SK-N-SH (cell line): ENCODE data around the gene ANO9. TPM values are rescaled to one million over a fixed set of nuclear protein-coding genes. Genes with fewer than 3 reads are reported as not detected.

Experiments
- CTCF ChIA-PET: fragments of 300-600, 350-600 bp; formaldehyde crosslinking; extraction: SDS; loops from one replicate; lab custom pipeline; 2021; lab: Yijun Ruan, JAX
- POLR2A ChIA-PET: fragments of 350-600 bp; sonication (Branson Sonifier 250); formaldehyde crosslinking; extraction: SDS; loops from one replicate; lab custom pipeline; 2020; ENCODE audit warnings: antibody characterized with exemption, inconsistent platforms; lab: Yijun Ruan, JAX
- DNase-seq: peaks from one replicate; pipeline ENCODE4 v3.0.0; 2012
- H2AFZ ChIP-seq: fragments of 200-600 bp; sonication (generic); 2 replicates; pipeline ENCODE4 v1.8.1; 2016; ENCODE audit warnings: antibody characterized with exemption, mild to moderate bottlenecking, low read depth
- H3F3A ChIP-seq: fragments of 200-600 bp; sonication (generic); replicated peaks from 2 replicates; pipeline ENCODE3; 2016; ENCODE audit warnings: antibody characterized with exemption, mild to moderate bottlenecking; ENCODE audit not compliant: insufficient read depth
- H3K27ac ChIP-seq, 2 experiments: fragments of 200-500 bp in 1 of 2; fragments of 200-600 bp in 1 of 2; sonication (Bioruptor generic) in 1 of 2; sonication (generic), shearing (Covaris generic) in 1 of 2; 2 replicates each; pipeline versions ENCODE4 v1.5.1 to v1.6.1; 2014 to 2016; ENCODE audit warnings: low read depth in 2 of 2, inconsistent platforms in 1 of 2, low read length in 1 of 2, mild to moderate bottlenecking in 1 of 2, mixed read lengths in 1 of 2
- H3K27me3 ChIP-seq: fragments of 200-600 bp; sonication (generic), shearing (Covaris generic); 2 replicates; pipeline ENCODE4 v1.6.1; 2016; ENCODE audit warnings: mixed run types; ENCODE audit not compliant: insufficient read depth
- H3K36me3 ChIP-seq, 2 experiments: fragments of 200-500 bp in 1 of 2; fragments of 200-600 bp in 1 of 2; sonication (Bioruptor generic) in 1 of 2; sonication (generic) in 1 of 2; replicated peaks in 1 of 2; 2 replicates each; pipeline versions ENCODE3 to v1.5.1; 2014 to 2016; ENCODE audit warnings: low read length in 1 of 2, mild to moderate bottlenecking in 1 of 2; ENCODE audit not compliant: insufficient read depth in 2 of 2, control insufficient read depth in 1 of 2
- H3K4me1 ChIP-seq, 2 experiments: fragments of 200-500 bp in 1 of 2; fragments of 200-600 bp in 1 of 2; sonication (Bioruptor generic) in 1 of 2; sonication (generic), shearing (Covaris generic) in 1 of 2; 2 replicates each; pipeline versions ENCODE4 v1.5.1 to v1.6.1; 2014 to 2016; ENCODE audit warnings: low read depth in 1 of 2, low read length in 1 of 2, mixed run types in 1 of 2; ENCODE audit not compliant: insufficient read depth in 2 of 2, control insufficient read depth in 1 of 2
- H3K4me2 ChIP-seq: fragments of 200-600 bp; sonication (generic), shearing (Covaris generic); 2 replicates; pipeline ENCODE4 v1.6.1; 2017; ENCODE audit warnings: mixed run types
- H3K4me3 ChIP-seq, 2 experiments: fragments of 200-500 bp in 1 of 2; fragments of 200-600 bp in 1 of 2; sonication (Bioruptor generic) in 1 of 2; sonication (generic), shearing (Covaris generic) in 1 of 2; 2 replicates each; pipeline versions ENCODE4 v1.5.1 to v1.8.1; 2014 to 2016; ENCODE audit warnings: low read depth in 2 of 2, inconsistent platforms in 1 of 2, low read length in 1 of 2, mild to moderate bottlenecking in 1 of 2, mixed read lengths in 1 of 2, moderate library complexity in 1 of 2
- H3K79me2 ChIP-seq: fragments of 200-600 bp; sonication (generic); 2 replicates; pipeline ENCODE4 v1.8.1; 2017; ENCODE audit warnings: mild to moderate bottlenecking; ENCODE audit not compliant: insufficient read depth
- H3K9ac ChIP-seq: fragments of 200-600 bp; sonication (generic); 2 replicates; pipeline ENCODE4 v1.6.1; 2017; ENCODE audit warnings: mixed run types
- H3K9me2 ChIP-seq: fragments of 200-600 bp; sonication (generic); 2 replicates; pipeline ENCODE4 v1.6.1; 2017; ENCODE audit warnings: mixed run types
- H3K9me3 ChIP-seq: fragments of 200-600 bp; sonication (generic); 2 replicates; pipeline ENCODE4 v1.6.1; 2017; ENCODE audit warnings: mixed run types, mild to moderate bottlenecking, moderate library complexity
- H4K20me1 ChIP-seq: fragments of 200-600 bp; sonication (generic); 2 replicates; pipeline ENCODE4 v1.6.1; 2017; ENCODE audit warnings: mild to moderate bottlenecking, mixed run types; ENCODE audit not compliant: insufficient read depth
- CHD2 ChIP-seq: fragments of 150-350 bp; IDR thresholded peaks from 2 replicates; pipeline ENCODE4 v1.6.1; 2018; ENCODE audit warnings: low read length; ENCODE audit not compliant: partially characterized antibody
- EZH2phosphoT487 ChIP-seq: fragments of 200-600 bp; sonication (generic); IDR thresholded peaks from 2 replicates; pipeline ENCODE4 v1.6.1; 2017; ENCODE audit warnings: low read depth, mixed run types, mild to moderate bottlenecking, antibody characterized with exemption, moderate library complexity, borderline replicate concordance
- FOSL2 ChIP-seq: IDR thresholded peaks from 2 replicates; pipeline ENCODE4 v1.4.0; 2012; ENCODE audit warnings: low read depth, mild to moderate bottlenecking, moderate library complexity, borderline replicate concordance
- FOXJ3 ChIP-seq: sonication (generic); formaldehyde crosslinking; IDR thresholded peaks from 2 replicates; pipeline ENCODE4 v1.5.1; 2020; ENCODE audit warnings: mild to moderate bottlenecking, missing genetic modification reagents
- FOXM1 ChIP-seq: IDR thresholded peaks from 2 replicates; pipeline ENCODE4 v1.4.0; 2012; ENCODE audit warnings: low read depth, mild to moderate bottlenecking
- GABPA ChIP-seq: IDR thresholded peaks from 2 replicates; pipeline ENCODE4 v1.4.0; 2012; ENCODE audit warnings: low read depth, mild to moderate bottlenecking
- GATA2 ChIP-seq: sonication (generic); formaldehyde crosslinking; IDR thresholded peaks from 2 replicates; pipeline ENCODE4 v1.5.0; 2020; ENCODE audit warnings: mild to moderate bottlenecking, missing genetic modification reagents
- JUND ChIP-seq: IDR thresholded peaks from 2 replicates; pipeline ENCODE4 v1.4.0; 2012
- MEF2A ChIP-seq: IDR thresholded peaks from 2 replicates; pipeline ENCODE4 v1.4.0; 2012; ENCODE audit warnings: low read depth, borderline replicate concordance
- MXI1 ChIP-seq: IDR thresholded peaks from 2 replicates; pipeline ENCODE4 v1.6.1; 2012; ENCODE audit warnings: mild to moderate bottlenecking, low read depth, low read length, improper control_type of control experiment
- NRF1 ChIP-seq: IDR thresholded peaks from 2 replicates; pipeline ENCODE4 v1.6.1; 2012; ENCODE audit warnings: low read depth, mild to moderate bottlenecking, low read length
- POLR2AphosphoS5 ChIP-seq: IDR thresholded peaks from 2 replicates; pipeline ENCODE4 v1.6.1; 2012; ENCODE audit warnings: low read depth, low read length
- RAD21 ChIP-seq: IDR thresholded peaks from 2 replicates; pipeline ENCODE4 v1.6.1; 2012; ENCODE audit warnings: mild to moderate bottlenecking, low read length
- RXRA ChIP-seq: IDR thresholded peaks from 2 replicates; pipeline ENCODE4 v1.4.0; 2012; ENCODE audit warnings: low read depth, mild to moderate bottlenecking, borderline replicate concordance
- SIN3A ChIP-seq: IDR thresholded peaks from 2 replicates; pipeline ENCODE4 v1.6.1; 2012; ENCODE audit warnings: low read depth, mild to moderate bottlenecking, low read length, moderate library complexity, borderline replicate concordance
- SMC3 ChIP-seq: IDR thresholded peaks from 2 replicates; pipeline ENCODE4 v1.6.1; 2012; ENCODE audit warnings: low read depth, low read length, improper control_type of control experiment
- TCF12 ChIP-seq: IDR thresholded peaks from 2 replicates; pipeline ENCODE4 v1.4.0; 2012
- TEAD4 ChIP-seq: IDR thresholded peaks from 2 replicates; pipeline ENCODE4 v1.4.0; 2012; ENCODE audit warnings: mild to moderate bottlenecking, borderline replicate concordance; ENCODE audit not compliant: insufficient read depth
- YY1 ChIP-seq: IDR thresholded peaks from 2 replicates; pipeline ENCODE4 v1.4.0; 2012; ENCODE audit warnings: low read depth, mild to moderate bottlenecking
- WGBS: methylation state at CpG from one replicate; pipeline ENCODE4 v1.1.6; 2017; ENCODE audit warnings: low lambda C conversion rate; 5-methylcytosine and 5-hydroxymethylcytosine counted together
- polyA plus RNA-seq, 3 experiments: library from polyadenylated mRNA; depleted of rRNA; stranded (reverse); fragments of >200 nt; gene quantifications; 2 replicates each; pipeline ENCODE4 v1.2.3, GENCODE V29; 2012
- TF ChIP-seq, protein P1 (sequence below): IDR thresholded peaks from 2 replicates; pipeline ENCODE4; 2012
- TF ChIP-seq, protein P2 (sequence below): fragments of 150-350 bp; IDR thresholded peaks from 2 replicates; pipeline ENCODE4 v1.6.1; 2017; ENCODE audit warnings: antibody characterized with exemption, low read length, low read depth, borderline replicate concordance
- TF ChIP-seq, protein P3 (sequence below): IDR thresholded peaks from 2 replicates; pipeline ENCODE4 v1.4.0; 2012; ENCODE audit warnings: low read depth, borderline replicate concordance
- TF ChIP-seq, protein P4 (sequence below): fragments of 150-350 bp; IDR thresholded peaks from 2 replicates; pipeline ENCODE4 v1.6.1; 2016; ENCODE audit warnings: mild to moderate bottlenecking, low read depth, low read length
- TF ChIP-seq, protein P5 (sequence below): IDR thresholded peaks from 2 replicates; pipeline ENCODE4 v1.4.0; 2012; ENCODE audit warnings: low read depth

Gene ANO9
- polyA plus RNA-seq, 1 of the 3 experiments (the other 2 are of a cell fraction), result 0.12 TPM

DNA sequence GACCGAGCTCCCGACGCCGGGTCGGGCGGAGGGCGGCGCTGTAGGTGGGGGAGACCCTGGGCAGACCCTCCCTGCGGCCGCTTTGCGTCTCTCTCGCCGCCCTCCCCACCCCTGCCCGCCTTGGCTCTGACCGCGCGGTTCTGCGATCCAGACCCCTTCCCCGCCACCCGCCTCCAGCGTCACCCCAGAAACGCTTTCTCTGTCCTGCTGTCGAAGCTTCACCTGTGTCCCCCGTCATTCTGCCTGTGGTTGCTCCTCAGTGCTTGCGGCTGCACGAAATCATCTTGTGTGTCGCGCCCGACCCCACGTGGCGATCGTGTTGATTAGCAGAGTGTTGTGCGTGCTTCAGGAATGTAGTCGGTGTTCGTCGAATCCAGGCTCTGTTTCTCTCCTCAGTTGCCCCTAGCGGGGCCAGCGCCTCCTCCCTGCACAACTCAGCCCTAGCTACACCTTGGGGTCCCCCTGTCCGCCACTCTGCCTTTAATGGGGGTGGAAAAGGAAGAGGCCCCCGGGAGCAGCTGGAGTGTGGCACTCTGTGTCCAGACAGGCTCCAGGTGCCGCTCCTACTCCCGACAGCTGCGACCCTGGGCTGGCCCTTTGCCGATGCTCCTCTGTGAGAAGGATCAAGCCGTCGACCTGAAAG lies 9.1 kb upstream of the ANO9 start (continued):
- TF ChIP-seq, protein P1, sequence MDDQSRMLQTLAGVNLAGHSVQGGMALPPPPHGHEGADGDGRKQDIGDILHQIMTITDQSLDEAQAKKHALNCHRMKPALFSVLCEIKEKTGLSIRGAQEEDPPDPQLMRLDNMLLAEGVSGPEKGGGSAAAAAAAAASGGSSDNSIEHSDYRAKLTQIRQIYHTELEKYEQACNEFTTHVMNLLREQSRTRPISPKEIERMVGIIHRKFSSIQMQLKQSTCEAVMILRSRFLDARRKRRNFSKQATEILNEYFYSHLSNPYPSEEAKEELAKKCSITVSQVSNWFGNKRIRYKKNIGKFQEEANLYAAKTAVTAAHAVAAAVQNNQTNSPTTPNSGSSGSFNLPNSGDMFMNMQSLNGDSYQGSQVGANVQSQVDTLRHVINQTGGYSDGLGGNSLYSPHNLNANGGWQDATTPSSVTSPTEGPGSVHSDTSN, result no peak
- TF ChIP-seq JUND (no peak), TCF12 (no peak), POLR2AphosphoS5 (no peak), MEF2A (no peak), FOXJ3 (CRISPR knock-in tag) (no peak), SIN3A (0 out of 2 replicates have a peak, but pooled peaks have one; percentile 49), GATA2 (peak; percentile 71)
- TF ChIP-seq, protein P2, sequence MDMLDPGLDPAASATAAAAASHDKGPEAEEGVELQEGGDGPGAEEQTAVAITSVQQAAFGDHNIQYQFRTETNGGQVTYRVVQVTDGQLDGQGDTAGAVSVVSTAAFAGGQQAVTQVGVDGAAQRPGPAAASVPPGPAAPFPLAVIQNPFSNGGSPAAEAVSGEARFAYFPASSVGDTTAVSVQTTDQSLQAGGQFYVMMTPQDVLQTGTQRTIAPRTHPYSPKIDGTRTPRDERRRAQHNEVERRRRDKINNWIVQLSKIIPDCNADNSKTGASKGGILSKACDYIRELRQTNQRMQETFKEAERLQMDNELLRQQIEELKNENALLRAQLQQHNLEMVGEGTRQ, result no peak

DNA sequence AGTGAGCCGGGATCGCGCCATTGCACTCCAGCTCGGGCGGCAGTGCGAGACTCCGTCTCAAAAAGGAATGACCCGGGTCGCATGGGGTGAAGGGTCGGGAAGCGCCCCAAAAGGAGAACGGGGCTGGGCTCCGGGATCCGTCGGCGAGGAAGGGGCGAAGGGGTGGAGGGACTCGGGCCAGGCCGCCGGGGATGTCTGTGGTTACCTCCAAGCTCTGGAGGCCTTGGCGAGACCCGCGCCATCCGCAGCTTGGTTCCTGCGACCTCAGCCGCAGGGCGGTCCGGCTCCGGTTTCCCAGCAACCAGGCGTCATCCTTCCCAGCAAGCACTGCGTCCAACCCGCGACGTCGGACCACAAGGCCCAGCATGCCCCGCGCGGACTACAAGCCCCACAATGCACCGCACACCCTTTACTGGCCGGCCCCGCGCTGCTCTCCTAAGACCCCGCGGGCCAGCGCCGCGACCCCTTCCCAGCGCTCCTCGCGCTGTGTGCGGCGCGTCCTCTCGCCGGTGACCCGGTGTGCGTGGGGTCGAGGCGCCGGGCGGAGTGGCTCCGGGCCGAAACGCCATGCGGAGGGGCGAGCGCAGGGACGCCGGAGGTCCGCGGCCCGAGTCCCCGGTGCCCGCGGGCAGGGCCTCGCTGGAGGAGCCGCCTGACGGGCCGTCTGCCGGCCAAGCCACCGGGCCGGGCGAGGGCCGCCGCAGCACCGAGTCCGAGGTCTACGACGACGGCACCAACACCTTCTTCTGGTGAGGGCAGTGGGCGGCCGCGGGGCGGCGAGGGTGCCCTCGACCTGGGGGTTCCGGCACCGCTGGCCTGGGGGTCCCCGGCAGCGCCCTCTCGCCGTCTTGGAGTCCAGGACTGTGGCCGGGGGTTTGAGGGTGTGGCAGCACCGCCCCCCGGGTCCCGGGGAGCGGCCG lies 8.3 kb upstream of the ANO9 start, which contains the start of gene PTDSS2:
Gene PTDSS2, plus strand, starts transcription at position 391 of the 920 bp plus-strand sequence. Its CDS starts 177 bp downstream, at position 568.
- DNase-seq, result peak; percentile 94
- peak within 1 kb of the TSS; percentile 44 to 81; a peak in 3 of 4 replicates for H3K27ac ChIP-seq
- H3K27me3 ChIP-seq, result no peaks in the 10 kb centered on the region
- 3% methylated on average over 19 of the region's 108 CpGs for WGBS
- no peaks in the 10 kb centered on the region for H3K9me2 ChIP-seq
- ChIA-PET POLR2A (interaction anchor here (1.6 kb wide), 1 partner anchor 43 kb away, joined by 8 read pairs; no protein-coding TSS in a partner anchor), CTCF (interaction anchor here (0.8 to 6.5 kb wide), 15 partner anchors 10 to 206 kb away, joined by 3 to 77 read pairs (median 4); partner anchors contain the start of gene SIGIRR)
- peak within 1 kb of the TSS; percentile 77 to 92 for H3K4me3 ChIP-seq
- peak within 1 kb of the TSS; percentile 99 for H3K4me2 ChIP-seq
- peaks cover 10% of the 10 kb centered on the region for H3F3A ChIP-seq
- peaks cover 6 to 16% of the 10 kb centered on the region in 2 experiments for H3K36me3 ChIP-seq
- peaks cover 47% of the 10 kb centered on the region for H3K79me2 ChIP-seq
- no peaks in the 10 kb centered on the region for H3K9me3 ChIP-seq
- peak within 1 kb of the TSS; percentile 86 for H3K9ac ChIP-seq
- H2AFZ ChIP-seq, result peak within 1 kb of the TSS; percentile 74; the same call in 1 of the 2 replicates
- H4K20me1 ChIP-seq, result peaks cover 11% of the 10 kb centered on the region
- peaks cover 6 to 24% of the 10 kb centered on the region in 2 experiments; a peak in 2 of 4 replicates for H3K4me1 ChIP-seq
- TF ChIP-seq TEAD4 (no peak), GATA2 (no peak), FOSL2 (no peak), FOXJ3 (CRISPR knock-in tag) (no peak), NRF1 (no peak), CHD2 (peak; percentile 97), MEF2A (no peak), GABPA (peak; percentile 42; the same call in 1 of the 2 replicates), JUND (no peak), RXRA (no peak), MXI1 (peak; percentile 77), EZH2phosphoT487 (no peak), TCF12 (no peak), SIN3A (peak; percentile 85), FOXM1 (no peak), SMC3 (no peak), RAD21 (no peak), YY1 (peak; percentile 27; the same call in 1 of the 2 replicates)
- TF ChIP-seq, protein P3, sequence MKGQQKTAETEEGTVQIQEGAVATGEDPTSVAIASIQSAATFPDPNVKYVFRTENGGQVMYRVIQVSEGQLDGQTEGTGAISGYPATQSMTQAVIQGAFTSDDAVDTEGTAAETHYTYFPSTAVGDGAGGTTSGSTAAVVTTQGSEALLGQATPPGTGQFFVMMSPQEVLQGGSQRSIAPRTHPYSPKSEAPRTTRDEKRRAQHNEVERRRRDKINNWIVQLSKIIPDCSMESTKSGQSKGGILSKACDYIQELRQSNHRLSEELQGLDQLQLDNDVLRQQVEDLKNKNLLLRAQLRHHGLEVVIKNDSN, result no peak
- TF ChIP-seq, protein P4, sequence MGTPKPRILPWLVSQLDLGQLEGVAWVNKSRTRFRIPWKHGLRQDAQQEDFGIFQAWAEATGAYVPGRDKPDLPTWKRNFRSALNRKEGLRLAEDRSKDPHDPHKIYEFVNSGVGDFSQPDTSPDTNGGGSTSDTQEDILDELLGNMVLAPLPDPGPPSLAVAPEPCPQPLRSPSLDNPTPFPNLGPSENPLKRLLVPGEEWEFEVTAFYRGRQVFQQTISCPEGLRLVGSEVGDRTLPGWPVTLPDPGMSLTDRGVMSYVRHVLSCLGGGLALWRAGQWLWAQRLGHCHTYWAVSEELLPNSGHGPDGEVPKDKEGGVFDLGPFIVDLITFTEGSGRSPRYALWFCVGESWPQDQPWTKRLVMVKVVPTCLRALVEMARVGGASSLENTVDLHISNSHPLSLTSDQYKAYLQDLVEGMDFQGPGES, result no peak
- TF ChIP-seq, protein P5, sequence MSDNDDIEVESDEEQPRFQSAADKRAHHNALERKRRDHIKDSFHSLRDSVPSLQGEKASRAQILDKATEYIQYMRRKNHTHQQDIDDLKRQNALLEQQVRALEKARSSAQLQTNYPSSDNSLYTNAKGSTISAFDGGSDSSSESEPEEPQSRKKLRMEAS, result peak; percentile 54; the same call in 1 of the 2 replicates
- TF ChIP-seq, protein P2, result no peak
